ENCODE results near the gene TAF4.

TAF4 gene

GRCh38 chr20:61934716-61935530 lies 130.8 kb downstream of the TAF4 start:
- Mint-ChIP-seq H3K27ac (no peak overlapping the region), H3K4me1 (ENCODE audit: low read depth) (no peaks in the 10 kb centered on the region), H3K9me3 (no peaks in the 10 kb centered on the region), H3K4me3 (no peak overlapping the region), H3K36me3 (ENCODE audit: low read depth) (no peaks in the 10 kb centered on the region), H3K27me3 (peaks cover 4% of the 10 kb centered on the region)
- intact Hi-C loops (cut with micrococcal nuclease) = no loop called here

- no peak overlapping the region for H3K4me3 Mint-ChIP-seq
- H3K27me3 Mint-ChIP-seq = peaks cover 4% of the 10 kb centered on the region
- H3K9me3 Mint-ChIP-seq = no peaks in the 10 kb centered on the region
- no peak overlapping the region for H3K27ac Mint-ChIP-seq
- no peaks in the 10 kb centered on the region for H3K36me3 Mint-ChIP-seq (ENCODE audit: low read depth)
- H3K4me1 Mint-ChIP-seq (ENCODE audit: low read depth) = no peaks in the 10 kb centered on the region
- intact Hi-C loops (cut with micrococcal nuclease) = no loop called here
These were observed 131.5 kb downstream of the TAF4 start for GRCh38 chr20:61933951-61934715.

GRCh38 chr20:61933481-61933950 lies 132.2 kb downstream of the TAF4 start:
- Mint-ChIP-seq H3K4me3 (no peak overlapping the region), H3K27me3 (peaks cover 4% of the 10 kb centered on the region), H3K4me1 (ENCODE audit: low read depth) (no peaks in the 10 kb centered on the region), H3K36me3 (ENCODE audit: low read depth) (no peaks in the 10 kb centered on the region), H3K27ac (no peak overlapping the region), H3K9me3 (no peaks in the 10 kb centered on the region)
- intact Hi-C loops (cut with micrococcal nuclease) = no loop called here

GRCh38 chr20:61932711-61933480 lies 132.8 kb downstream of the TAF4 start:
- no peaks in the 10 kb centered on the region for H3K9me3 Mint-ChIP-seq
- H3K27ac Mint-ChIP-seq = no peak overlapping the region
- no peaks in the 10 kb centered on the region for H3K4me1 Mint-ChIP-seq (ENCODE audit: low read depth)
- intact Hi-C loops (cut with micrococcal nuclease) = no loop called here
- no peak overlapping the region for H3K4me3 Mint-ChIP-seq
- peaks cover 4% of the 10 kb centered on the region for H3K27me3 Mint-ChIP-seq
- H3K36me3 Mint-ChIP-seq (ENCODE audit: low read depth) = no peaks in the 10 kb centered on the region

- Mint-ChIP-seq H3K27ac (no peak overlapping the region), H3K9me3 (no peaks in the 10 kb centered on the region), H3K4me1 (ENCODE audit: low read depth) (no peaks in the 10 kb centered on the region), H3K4me3 (no peak overlapping the region), H3K36me3 (ENCODE audit: low read depth) (no peaks in the 10 kb centered on the region), H3K27me3 (peaks cover 4% of the 10 kb centered on the region)
- intact Hi-C loops (cut with micrococcal nuclease) = no loop called here
These were observed 133.5 kb downstream of the TAF4 start for GRCh38 chr20:61932199-61932592.

GRCh38 chr20:61931476-61932198 lies 134.0 kb downstream of the TAF4 start:
- Mint-ChIP-seq H3K4me3 (no peak overlapping the region), H3K9me3 (no peaks in the 10 kb centered on the region), H3K4me1 (ENCODE audit: low read depth) (no peaks in the 10 kb centered on the region), H3K27ac (no peak overlapping the region), H3K27me3 (peaks cover 3% of the 10 kb centered on the region), H3K36me3 (ENCODE audit: low read depth) (no peaks in the 10 kb centered on the region)
- intact Hi-C loops (cut with micrococcal nuclease) = no loop called here

GRCh38 chr20:61930776-61931475 lies 134.8 kb downstream of the TAF4 start:
- Mint-ChIP-seq H3K36me3 (ENCODE audit: low read depth) (no peaks in the 10 kb centered on the region), H3K4me1 (ENCODE audit: low read depth) (no peaks in the 10 kb centered on the region), H3K4me3 (no peak overlapping the region), H3K9me3 (no peaks in the 10 kb centered on the region), H3K27me3 (peaks cover 2% of the 10 kb centered on the region), H3K27ac (no peak overlapping the region)
- intact Hi-C loops (cut with micrococcal nuclease) = no loop called here

- no peaks in the 10 kb centered on the region for H3K36me3 Mint-ChIP-seq (ENCODE audit: low read depth)
- peaks cover 2% of the 10 kb centered on the region for H3K27me3 Mint-ChIP-seq
- intact Hi-C loops (cut with micrococcal nuclease) = no loop called here
- no peak overlapping the region for H3K27ac Mint-ChIP-seq
- no peaks in the 10 kb centered on the region for H3K4me1 Mint-ChIP-seq (ENCODE audit: low read depth)
- H3K4me3 Mint-ChIP-seq = no peak overlapping the region
- no peaks in the 10 kb centered on the region for H3K9me3 Mint-ChIP-seq
These were observed 135.6 kb downstream of the TAF4 start for GRCh38 chr20:61929971-61930666.

- Mint-ChIP-seq H3K27me3 (no peaks in the 10 kb centered on the region), H3K9me3 (no peaks in the 10 kb centered on the region), H3K4me1 (ENCODE audit: low read depth) (no peaks in the 10 kb centered on the region), H3K27ac (no peak overlapping the region), H3K4me3 (no peak overlapping the region), H3K36me3 (ENCODE audit: low read depth) (no peaks in the 10 kb centered on the region)
- intact Hi-C loops (cut with micrococcal nuclease) = no loop called here
These were observed 136.1 kb downstream of the TAF4 start for GRCh38 chr20:61929561-61929960.

GRCh38 chr20:61927826-61928541 lies 137.7 kb downstream of the TAF4 start:
- Mint-ChIP-seq H3K27ac (no peak overlapping the region), H3K9me3 (no peaks in the 10 kb centered on the region), H3K4me1 (ENCODE audit: low read depth) (no peaks in the 10 kb centered on the region), H3K4me3 (no peak overlapping the region), H3K36me3 (ENCODE audit: low read depth) (no peaks in the 10 kb centered on the region), H3K27me3 (no peaks in the 10 kb centered on the region)
- intact Hi-C loops (cut with micrococcal nuclease) = no loop called here

- Mint-ChIP-seq H3K27me3 (no peaks in the 10 kb centered on the region), H3K4me3 (no peak overlapping the region), H3K27ac (no peak overlapping the region), H3K36me3 (ENCODE audit: low read depth) (no peaks in the 10 kb centered on the region), H3K9me3 (no peaks in the 10 kb centered on the region), H3K4me1 (ENCODE audit: low read depth) (no peaks in the 10 kb centered on the region)
- intact Hi-C loops (cut with micrococcal nuclease) = no loop called here
These were observed 138.4 kb downstream of the TAF4 start for GRCh38 chr20:61927193-61927825.

GRCh38 chr20:61926796-61927192 lies 138.9 kb downstream of the TAF4 start:
- Mint-ChIP-seq H3K9me3 (no peaks in the 10 kb centered on the region), H3K4me3 (no peak overlapping the region), H3K36me3 (ENCODE audit: low read depth) (no peaks in the 10 kb centered on the region), H3K27me3 (no peaks in the 10 kb centered on the region), H3K27ac (no peak overlapping the region), H3K4me1 (ENCODE audit: low read depth) (no peaks in the 10 kb centered on the region)
- intact Hi-C loops (cut with micrococcal nuclease) = no loop called here

Measured in dendritic cell treated with granulocyte-macrophage colony-stimulating factor and Interleukin-4, amounts not matched to agents 40 ng/mL and 50 ng/mL, for 4 days (primary cell).